GM12878 (cell line): ENCODE results near the gene RAB2B. TPM values are rescaled to one million over a fixed set of nuclear protein-coding genes. Genes with fewer than 3 reads are reported as not detected.

ENCODE experiments used
- ATF7 ChIP-seq: fragments of 450-650 bp; IDR thresholded peaks from 2 replicates; pipeline ENCODE4 v1.6.1; 2016; ENCODE audit warnings: low read depth, mild to moderate bottlenecking
- CBX5 ChIP-seq: sonication (generic); IDR thresholded peaks from 2 replicates; pipeline ENCODE4 v1.6.1; 2016; ENCODE audit warnings: low read depth, moderate library complexity, mild to moderate bottlenecking, inconsistent platforms
- CHD2 ChIP-seq: IDR thresholded peaks from 2 replicates; pipeline ENCODE4 v1.6.1; 2011; ENCODE audit warnings: low read depth, low read length, improper control_type of control experiment, borderline replicate concordance
- ELK1 ChIP-seq: IDR thresholded peaks from 2 replicates; pipeline ENCODE4 v1.6.1; 2012; ENCODE audit warnings: low read depth, low read length, improper control_type of control experiment
- ESRRA ChIP-seq: IDR thresholded peaks from 2 replicates; pipeline ENCODE4 v1.6.1; 2012; ENCODE audit warnings: mild to moderate bottlenecking, low read length, improper control_type of control experiment
- HDAC2 ChIP-seq: fragments of 200-600 bp; sonication (generic); IDR thresholded peaks from 2 replicates; pipeline ENCODE4 v1.6.1; 2017
- LARP7 ChIP-seq: fragments of 450-650 bp; IDR thresholded peaks from 2 replicates; pipeline ENCODE4 v1.6.1; 2017; ENCODE audit warnings: mild to moderate bottlenecking
- MEF2B ChIP-seq: fragments of 450-650 bp; IDR thresholded peaks from 2 replicates; pipeline ENCODE4 v1.6.1; 2018; ENCODE audit warnings: mild to moderate bottlenecking, moderate library complexity; ENCODE audit not compliant: partially characterized antibody, poor library complexity, severe bottlenecking
- MTA2 ChIP-seq: fragments of 450-650 bp; IDR thresholded peaks from 2 replicates; pipeline ENCODE4 v1.6.1; 2016; ENCODE audit warnings: low read depth, mild to moderate bottlenecking, moderate library complexity
- MXI1 ChIP-seq: fragments of 150-350 bp; IDR thresholded peaks from 2 replicates; pipeline ENCODE4 v1.6.1; 2011; ENCODE audit warnings: low read depth, mild to moderate bottlenecking, inconsistent platforms, low read length, improper control_type of control experiment
- RAD51 ChIP-seq: fragments of 450-650 bp; IDR thresholded peaks from 2 replicates; pipeline ENCODE4 v1.6.1; 2016; ENCODE audit warnings: moderate library complexity, mild to moderate bottlenecking, inconsistent platforms
- SUZ12 ChIP-seq: fragments of 200-600 bp; sonication (generic); IDR thresholded peaks from one replicate; pipeline ENCODE4 v1.6.1; 2018; ENCODE audit warnings: antibody characterized with exemption, mild to moderate bottlenecking; ENCODE audit not compliant: unreplicated experiment
- WRNIP1 ChIP-seq: IDR thresholded peaks from 2 replicates; pipeline ENCODE4 v1.6.1; 2011; ENCODE audit warnings: low read depth, low read length, improper control_type of control experiment, borderline replicate concordance
- ZBED1 ChIP-seq: IDR thresholded peaks from 2 replicates; pipeline ENCODE4 v1.6.1; 2016; ENCODE audit warnings: borderline replicate concordance
- ZBTB11 ChIP-seq: fragments of 450-650 bp; formaldehyde crosslinking; IDR thresholded peaks from 2 replicates; pipeline ENCODE4 v1.5.0; 2022; ENCODE audit warnings: mild to moderate bottlenecking, missing genetic modification characterization
- ZNF622 ChIP-seq: fragments of 450-650 bp; IDR thresholded peaks from 2 replicates; pipeline ENCODE4 v1.6.1; 2017; ENCODE audit warnings: mild to moderate bottlenecking, inconsistent platforms
- polyA plus RNA-seq, 11 experiments: library from polyadenylated mRNA; depleted of rRNA in 4 of 11; unstranded in 6 of 11; stranded (reverse) in 5 of 11; fragments of >200 nt; fragmentation: Nextera tagmentation in 4 of 11; fragmentation: Illumina TruSeq in 1 of 11; extraction: Ambion mirVana in 4 of 11; extraction: Trizol in 1 of 11; gene quantifications; 1 replicate in 1 of 11; 2 replicates in 10 of 11; pipeline versions ENCODE4 v1.2.1 to v1.2.3, GENCODE V29; 2011 to 2016; ENCODE audit warnings: inconsistent platforms in 2 of 11, missing spikeins in 2 of 11, low read depth in 1 of 11
- total RNA-seq, 4 experiments: library from RNA; depleted of rRNA in 3 of 4; stranded (reverse); fragments of >200 nt in 3 of 4; fragmentation: Illumina TruSeq in 1 of 4; extraction: Trizol in 1 of 4; gene quantifications; 2 replicates each; pipeline versions ENCODE4 v1.2.1 to v1.2.3, GENCODE V29; 2013 to 2021
- TF ChIP-seq, protein P1 (sequence below): IDR thresholded peaks from 2 replicates; pipeline ENCODE4 v1.6.1; 2011; ENCODE audit warnings: low read depth, mild to moderate bottlenecking, low read length, moderate library complexity, borderline replicate concordance; ENCODE audit errors: extremely low read depth
- TF ChIP-seq, protein P2 (sequence below): IDR thresholded peaks from 2 replicates; pipeline ENCODE4 v1.6.1; 2011; ENCODE audit warnings: borderline replicate concordance, low read depth, mild to moderate bottlenecking, moderate library complexity, low read length; ENCODE audit not compliant: insufficient read depth, poor library complexity, severe bottlenecking
- TF ChIP-seq, protein P3 (sequence below): IDR thresholded peaks from 2 replicates; pipeline ENCODE4 v1.6.1; 2011; ENCODE audit warnings: borderline replicate concordance, low read depth, mild to moderate bottlenecking, moderate library complexity, mixed read lengths, low read length; ENCODE audit not compliant: insufficient read depth; ENCODE audit errors: extremely low read length
- TF ChIP-seq, protein P4 (sequence below): fragments of 450-650 bp; IDR thresholded peaks from 2 replicates; pipeline ENCODE4 v1.6.1; 2017; ENCODE audit warnings: low read depth, mild to moderate bottlenecking, moderate library complexity

Gene RAB2B
- total and polyA plus RNA-seq, 10 of the 15 experiments (the other 5 are each of a cell fraction or from before 2014, with no cell fraction given), result 5.6 to 45.1 (median 12.5) TPM

GRCh38 chr14:21476925-21477681 is at the start of gene RAB2B, which contains the start of gene TOX4 (continued):
- TF ChIP-seq ZBTB11, result no peak
- no peak for TF ChIP-seq HDAC2
- TF ChIP-seq MXI1, result 0 out of 2 replicates have a peak, but pooled peaks have one; percentile 41
- peak; percentile 59; the same call in 1 of the 2 replicates for TF ChIP-seq LARP7
- peak; percentile 85 for TF ChIP-seq ELK1
- no peak; the same call in 1 of the 2 replicates for TF ChIP-seq RAD51
- no peak for TF ChIP-seq CBX5
- TF ChIP-seq, protein P1, sequence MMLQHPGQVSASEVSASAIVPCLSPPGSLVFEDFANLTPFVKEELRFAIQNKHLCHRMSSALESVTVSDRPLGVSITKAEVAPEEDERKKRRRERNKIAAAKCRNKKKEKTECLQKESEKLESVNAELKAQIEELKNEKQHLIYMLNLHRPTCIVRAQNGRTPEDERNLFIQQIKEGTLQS, result no peak
- no peak for TF ChIP-seq ESRRA
- TF ChIP-seq, protein P2, sequence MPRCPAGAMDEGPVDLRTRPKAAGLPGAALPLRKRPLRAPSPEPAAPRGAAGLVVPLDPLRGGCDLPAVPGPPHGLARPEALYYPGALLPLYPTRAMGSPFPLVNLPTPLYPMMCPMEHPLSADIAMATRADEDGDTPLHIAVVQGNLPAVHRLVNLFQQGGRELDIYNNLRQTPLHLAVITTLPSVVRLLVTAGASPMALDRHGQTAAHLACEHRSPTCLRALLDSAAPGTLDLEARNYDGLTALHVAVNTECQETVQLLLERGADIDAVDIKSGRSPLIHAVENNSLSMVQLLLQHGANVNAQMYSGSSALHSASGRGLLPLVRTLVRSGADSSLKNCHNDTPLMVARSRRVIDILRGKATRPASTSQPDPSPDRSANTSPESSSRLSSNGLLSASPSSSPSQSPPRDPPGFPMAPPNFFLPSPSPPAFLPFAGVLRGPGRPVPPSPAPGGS, result no peak
- no peak for TF ChIP-seq WRNIP1
- TF ChIP-seq ATF7, result peak; percentile 87
- TF ChIP-seq ZNF622, result no peak
- no peak for TF ChIP-seq SUZ12
- TF ChIP-seq ZBED1, result no peak
- TF ChIP-seq, protein P3, sequence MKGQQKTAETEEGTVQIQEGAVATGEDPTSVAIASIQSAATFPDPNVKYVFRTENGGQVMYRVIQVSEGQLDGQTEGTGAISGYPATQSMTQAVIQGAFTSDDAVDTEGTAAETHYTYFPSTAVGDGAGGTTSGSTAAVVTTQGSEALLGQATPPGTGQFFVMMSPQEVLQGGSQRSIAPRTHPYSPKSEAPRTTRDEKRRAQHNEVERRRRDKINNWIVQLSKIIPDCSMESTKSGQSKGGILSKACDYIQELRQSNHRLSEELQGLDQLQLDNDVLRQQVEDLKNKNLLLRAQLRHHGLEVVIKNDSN, result no peak
- TF ChIP-seq CHD2, result peak; percentile 81
- TF ChIP-seq, protein P4, sequence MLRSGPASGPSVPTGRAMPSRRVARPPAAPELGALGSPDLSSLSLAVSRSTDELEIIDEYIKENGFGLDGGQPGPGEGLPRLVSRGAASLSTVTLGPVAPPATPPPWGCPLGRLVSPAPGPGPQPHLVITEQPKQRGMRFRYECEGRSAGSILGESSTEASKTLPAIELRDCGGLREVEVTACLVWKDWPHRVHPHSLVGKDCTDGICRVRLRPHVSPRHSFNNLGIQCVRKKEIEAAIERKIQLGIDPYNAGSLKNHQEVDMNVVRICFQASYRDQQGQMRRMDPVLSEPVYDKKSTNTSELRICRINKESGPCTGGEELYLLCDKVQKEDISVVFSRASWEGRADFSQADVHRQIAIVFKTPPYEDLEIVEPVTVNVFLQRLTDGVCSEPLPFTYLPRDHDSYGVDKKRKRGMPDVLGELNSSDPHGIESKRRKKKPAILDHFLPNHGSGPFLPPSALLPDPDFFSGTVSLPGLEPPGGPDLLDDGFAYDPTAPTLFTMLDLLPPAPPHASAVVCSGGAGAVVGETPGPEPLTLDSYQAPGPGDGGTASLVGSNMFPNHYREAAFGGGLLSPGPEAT, result peak; percentile 89
- TF ChIP-seq MEF2B, result no peak
- peak; percentile 58; the same call in 1 of the 2 replicates for TF ChIP-seq MTA2
